GM18507 (cell line): ENCODE data around the gene RGS6.

Experiments used
- DNase-seq: peaks from one replicate; pipeline ENCODE4 v3.0.0; 2011; ENCODE audit warnings: low read depth; ENCODE audit not compliant: insufficient read length; ENCODE audit errors: extremely low spot score
- FAIRE-seq: peaks from 2 replicates; lab custom pipeline; 2011; peaks lifted over from hg19 to GRCh38; lab: Jason Lieb, UNC

Gene RGS6

DNA sequence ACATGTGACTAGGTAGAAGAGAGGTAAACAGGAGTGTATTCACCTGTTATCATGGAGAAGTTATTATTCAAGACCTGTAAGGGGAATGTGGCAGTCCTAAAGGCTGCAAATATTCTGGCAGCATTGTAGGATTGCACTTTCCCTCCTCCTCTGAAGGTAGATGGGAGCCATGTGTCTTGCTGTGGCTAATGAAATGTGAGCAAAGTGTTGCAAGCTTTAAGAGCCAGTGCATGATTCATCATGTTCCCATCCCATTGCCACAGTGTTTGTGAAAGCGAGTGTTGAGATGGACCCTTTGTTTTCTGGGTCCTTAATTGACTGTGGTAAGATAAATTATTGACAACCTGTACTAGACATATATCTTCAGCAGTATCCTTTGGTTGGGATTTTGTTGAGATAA lies 128.7 kb downstream of the RGS6 start:
- FAIRE-seq (no peak), DNase-seq (no peak)

DNA sequence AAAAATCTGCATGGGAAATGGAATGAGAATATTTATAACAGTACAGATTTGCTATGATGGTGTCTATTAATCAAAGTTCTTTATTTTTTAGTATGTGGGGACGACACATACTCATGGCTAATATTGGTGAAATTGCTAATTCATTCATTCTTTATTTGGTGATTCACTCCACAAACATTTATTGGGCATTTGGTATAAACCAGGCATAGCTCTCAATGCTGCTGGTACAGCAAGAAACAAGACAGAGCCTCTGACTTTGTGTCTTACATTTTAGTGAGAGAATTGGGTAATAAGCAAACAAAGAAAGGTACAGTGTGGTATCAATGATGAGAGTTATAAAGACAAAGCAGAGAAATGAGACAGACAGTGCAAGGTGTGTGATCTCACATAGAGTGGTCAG lies 129.5 kb downstream of the RGS6 start:
- FAIRE-seq: no peak
- no peak for DNase-seq

DNA sequence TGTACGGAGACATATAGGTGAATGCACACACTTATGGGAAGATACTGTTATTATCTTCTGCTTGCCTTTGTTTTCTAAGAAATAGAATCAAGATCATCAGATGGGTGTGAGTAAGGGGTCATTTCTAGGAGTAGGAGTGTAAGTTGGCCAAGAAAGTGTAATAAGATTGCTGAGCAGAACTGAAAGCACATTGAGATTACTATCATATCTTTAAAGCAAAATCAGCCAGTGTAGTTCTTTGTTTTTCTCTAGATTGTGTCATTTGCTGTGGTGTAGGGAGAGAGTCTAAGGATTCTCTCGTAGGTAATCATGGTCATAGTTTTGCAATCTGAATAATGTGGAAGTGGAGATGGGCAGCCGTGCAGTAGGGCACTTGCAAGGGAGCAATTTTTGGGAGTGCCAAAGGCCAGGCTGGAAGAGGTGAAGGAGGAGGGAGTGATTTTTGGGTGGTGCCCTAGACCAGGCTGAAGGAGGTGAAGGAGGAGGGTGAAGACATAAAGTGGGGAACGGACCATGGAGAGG lies 131.6 kb downstream of the RGS6 start:
- DNase-seq (no peak), FAIRE-seq (no peak)

DNA sequence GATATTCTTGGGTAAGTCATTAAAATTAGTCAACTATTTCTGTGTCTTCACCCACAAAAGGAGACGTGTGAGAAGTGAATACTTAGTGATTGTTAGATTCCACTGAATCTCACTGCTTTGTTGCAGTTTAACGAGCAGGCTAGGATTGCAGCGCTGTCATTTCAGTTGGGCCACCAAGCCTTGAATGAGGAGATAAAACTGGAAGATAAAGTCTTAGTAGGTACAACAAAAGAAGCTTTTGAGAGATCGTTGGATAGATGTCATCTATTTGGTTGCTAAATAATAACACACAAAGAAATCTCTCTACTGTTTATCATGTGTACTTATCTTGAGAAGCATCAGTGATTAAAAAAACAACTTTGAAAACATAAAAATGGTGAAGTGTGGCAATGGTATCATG lies 132.3 kb downstream of the RGS6 start:
- DNase-seq (no peak), FAIRE-seq (no peak)

DNA sequence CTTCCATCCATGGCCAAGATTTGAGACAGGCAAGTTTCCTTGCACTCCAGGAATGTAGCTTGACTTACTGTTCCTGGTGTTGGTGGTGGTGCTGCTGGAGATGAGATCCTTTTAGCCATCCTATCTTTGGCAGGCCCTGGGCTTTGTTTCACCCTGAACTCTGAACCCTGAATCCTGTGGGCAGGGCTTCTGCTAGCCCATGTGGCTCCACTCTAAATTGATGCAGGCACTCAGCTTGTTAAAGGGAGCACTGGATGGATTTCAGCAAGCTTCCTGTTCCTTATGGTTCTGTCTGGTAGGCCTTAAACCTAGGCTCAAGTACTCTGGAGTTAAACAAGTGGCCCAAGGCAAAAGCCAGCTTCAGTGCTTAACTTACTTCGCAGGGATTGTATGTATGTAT lies 138.2 kb downstream of the RGS6 start:
- DNase-seq: no peak
- FAIRE-seq: no peak

DNA sequence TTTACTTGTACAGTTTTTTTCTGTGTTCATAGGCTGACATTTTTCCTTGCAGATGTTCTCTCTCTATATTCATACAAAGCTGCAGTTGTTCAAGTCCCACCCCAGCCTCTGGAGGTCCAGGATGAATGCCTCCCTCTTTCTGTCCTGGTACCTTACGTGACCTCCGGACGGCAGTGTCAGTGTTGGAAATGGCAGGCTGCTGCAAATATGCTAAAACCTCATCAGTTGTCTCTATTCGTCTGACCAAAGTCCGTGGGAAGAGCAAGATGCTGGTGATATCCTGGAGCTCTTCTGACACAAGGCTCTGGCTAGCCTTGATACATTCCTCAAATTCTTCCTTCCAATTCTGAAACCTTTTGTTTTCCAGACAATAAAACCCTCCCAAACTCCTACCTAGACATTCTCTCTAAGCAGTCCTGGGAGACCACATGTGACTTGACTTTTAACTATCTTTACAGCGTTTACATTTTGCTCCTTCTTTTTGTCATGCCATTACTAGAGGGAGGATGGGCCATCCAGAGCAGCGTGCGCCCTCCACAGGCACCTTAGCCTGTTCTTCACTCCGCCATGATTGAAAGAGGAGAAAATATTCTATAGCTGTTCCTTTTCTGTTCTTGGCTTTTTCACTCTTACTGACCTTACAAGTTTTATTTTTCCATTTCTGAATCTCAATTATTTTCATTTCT lies 143.6 kb downstream of the RGS6 start:
- FAIRE-seq (no peak), DNase-seq (no peak)

DNA sequence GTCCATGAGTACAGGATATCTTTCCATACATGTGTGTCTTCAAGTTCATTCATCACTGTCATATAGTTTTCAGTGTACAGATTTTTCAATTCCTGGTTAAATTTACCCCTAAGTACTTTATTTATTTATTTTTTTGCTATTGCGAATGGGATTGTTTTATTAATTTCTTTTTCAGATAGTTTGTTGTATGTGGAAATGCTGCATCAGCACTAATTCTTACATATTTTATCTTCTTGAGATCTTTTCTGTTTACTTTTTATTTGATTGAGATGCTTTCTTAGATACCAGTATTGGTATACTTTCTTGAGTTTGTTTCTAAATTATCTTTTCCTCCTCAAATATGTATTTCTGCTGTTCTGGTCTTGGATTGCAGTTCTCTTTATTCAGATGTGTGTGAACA lies 148.9 kb downstream of the RGS6 start:
- no peak for DNase-seq
- FAIRE-seq: no peak

DNA sequence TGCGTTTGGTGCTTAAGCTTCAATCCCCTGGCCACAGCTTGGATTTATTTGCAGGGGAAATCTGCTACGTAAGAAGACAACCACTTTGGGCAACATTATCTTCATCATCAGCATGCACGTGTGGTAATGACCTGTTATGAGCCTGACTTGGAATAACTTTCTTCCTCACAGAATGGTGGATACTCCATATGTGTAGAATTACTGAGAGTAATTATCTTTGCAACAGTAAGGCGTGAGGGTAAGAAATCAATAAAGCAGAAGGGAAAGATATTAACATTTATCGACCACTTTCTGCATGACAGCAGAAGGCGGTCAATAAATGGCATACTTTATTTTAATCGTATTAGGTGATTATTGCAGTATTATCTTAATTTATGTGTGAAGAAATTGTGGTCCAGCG lies 152.7 kb downstream of the RGS6 start:
- DNase-seq (no peak), FAIRE-seq (no peak)

DNA sequence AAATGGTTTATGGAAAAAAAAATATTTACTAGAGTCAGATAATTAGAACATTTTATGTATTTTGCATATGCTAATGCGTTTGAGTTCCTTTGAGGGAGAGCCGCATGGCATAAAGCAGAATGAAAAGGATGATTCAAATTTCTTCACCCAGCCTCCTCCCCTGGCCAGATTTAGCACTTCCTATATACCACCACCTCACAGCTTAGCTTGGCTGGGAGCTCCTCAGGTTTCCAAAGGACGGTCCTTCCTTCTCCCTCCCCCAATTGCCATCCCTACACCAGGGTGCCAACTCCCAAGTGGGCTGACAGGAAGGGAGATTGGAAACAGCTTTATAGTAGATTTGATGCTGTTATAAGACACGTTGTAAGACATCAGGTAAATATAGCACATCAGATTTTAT lies 157.4 kb downstream of the RGS6 start:
- DNase-seq (no peak), FAIRE-seq (no peak)

DNA sequence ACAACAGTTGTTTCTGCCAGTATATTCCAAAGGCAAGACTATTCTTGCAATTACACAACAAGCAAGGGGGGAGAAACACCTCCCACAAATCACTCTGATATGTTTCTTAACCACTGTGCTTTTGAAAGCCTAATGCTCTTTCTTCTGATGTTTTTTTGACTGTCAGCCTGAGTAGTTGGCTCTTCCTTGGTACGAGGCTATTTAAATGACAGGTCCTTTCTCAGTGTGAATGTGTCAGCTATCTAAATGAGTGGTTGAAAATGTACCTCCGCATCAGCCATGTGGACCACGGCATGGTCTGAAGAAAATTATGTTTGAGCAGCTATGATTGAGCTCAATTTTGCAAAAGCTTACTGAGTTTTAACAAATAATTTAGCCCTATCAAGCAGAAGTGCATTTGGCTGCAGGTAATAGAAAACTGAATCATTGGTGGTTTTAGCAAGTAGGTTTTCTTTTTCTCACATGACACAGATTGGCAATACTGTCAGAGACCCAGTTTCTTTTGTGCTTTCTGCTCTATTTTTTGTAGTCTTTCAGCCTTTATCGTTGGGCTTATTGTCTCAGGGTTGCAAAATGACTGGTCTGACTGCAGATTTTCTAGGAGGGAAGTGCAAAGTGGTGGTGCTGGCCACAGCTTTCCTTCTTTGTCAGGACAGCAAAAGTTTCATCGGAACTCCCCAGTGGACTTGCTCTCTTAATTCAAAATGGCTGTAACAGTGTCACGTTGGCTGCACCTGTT lies 162.8 kb downstream of the RGS6 start:
- DNase-seq (no peak), FAIRE-seq (peak; percentile 21)

DNA sequence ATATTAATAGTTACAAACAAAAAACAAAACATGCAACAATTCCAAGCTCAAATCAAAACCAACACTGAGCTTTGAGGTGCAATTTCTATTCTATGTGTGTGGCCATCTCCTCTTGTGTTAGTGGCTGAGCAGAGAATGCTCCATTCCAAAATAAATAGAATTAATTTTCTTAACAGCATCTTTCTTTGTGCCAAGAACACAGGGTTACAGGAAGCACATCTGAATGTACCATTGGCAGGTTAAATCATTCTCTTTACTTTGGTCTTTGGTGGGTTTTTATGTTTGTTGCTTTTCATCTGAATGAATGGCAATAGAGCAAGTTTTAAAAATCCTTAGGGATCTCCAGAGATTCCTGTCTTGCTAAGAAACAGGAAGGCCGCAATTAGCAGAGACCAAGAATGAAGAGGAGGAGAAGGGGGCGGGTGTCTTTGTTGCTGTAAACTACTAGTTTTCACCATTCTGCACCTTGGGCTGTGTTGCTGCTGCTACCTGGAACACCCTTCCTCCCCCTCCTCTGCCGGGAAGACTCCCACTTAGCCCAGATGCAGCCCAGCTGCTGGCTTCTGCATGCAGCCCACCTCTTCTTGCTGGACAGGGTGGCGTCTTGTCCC lies 165.0 kb downstream of the RGS6 start:
- FAIRE-seq (no peak), DNase-seq (no peak)

DNA sequence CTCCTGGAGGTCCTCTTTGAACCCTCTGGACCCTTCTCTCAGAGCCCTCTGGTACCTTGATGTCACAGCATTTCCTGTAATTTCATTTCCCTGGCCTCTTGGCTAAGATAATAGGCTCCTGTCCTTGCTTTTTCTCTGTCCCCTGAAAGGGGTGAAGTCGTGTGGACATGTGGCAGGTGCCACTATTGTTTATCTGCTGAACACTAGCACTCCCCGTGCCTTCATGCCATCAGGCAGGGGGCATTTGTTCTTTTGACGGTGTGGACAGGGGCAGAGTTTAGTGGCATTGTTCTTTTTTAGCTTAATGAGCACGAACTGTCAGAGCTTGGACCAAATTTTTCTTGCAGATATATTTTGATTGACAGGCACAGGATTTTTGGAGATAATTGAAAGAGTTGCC lies 166.0 kb downstream of the RGS6 start:
- FAIRE-seq (no peak), DNase-seq (no peak)

DNA sequence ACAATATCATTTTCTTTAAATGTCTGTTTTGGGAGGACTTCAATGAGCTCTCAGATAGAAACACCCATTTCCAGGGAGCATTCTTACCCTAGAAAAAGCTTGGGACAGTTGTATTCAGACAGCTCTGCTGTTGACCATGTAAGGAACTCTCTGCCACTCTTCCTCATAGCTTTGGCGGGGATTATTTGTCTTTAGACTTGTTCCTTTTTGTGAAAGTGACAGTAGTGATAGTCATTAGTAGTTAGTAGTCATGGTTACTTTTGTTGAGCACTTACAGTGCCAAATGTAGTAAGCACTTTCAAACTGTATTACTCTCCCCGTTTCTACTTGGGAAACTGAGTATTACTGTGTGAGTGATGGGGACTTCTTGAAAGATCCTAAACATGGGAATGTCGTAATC lies 167.3 kb downstream of the RGS6 start:
- FAIRE-seq (no peak), DNase-seq (no peak)

DNA sequence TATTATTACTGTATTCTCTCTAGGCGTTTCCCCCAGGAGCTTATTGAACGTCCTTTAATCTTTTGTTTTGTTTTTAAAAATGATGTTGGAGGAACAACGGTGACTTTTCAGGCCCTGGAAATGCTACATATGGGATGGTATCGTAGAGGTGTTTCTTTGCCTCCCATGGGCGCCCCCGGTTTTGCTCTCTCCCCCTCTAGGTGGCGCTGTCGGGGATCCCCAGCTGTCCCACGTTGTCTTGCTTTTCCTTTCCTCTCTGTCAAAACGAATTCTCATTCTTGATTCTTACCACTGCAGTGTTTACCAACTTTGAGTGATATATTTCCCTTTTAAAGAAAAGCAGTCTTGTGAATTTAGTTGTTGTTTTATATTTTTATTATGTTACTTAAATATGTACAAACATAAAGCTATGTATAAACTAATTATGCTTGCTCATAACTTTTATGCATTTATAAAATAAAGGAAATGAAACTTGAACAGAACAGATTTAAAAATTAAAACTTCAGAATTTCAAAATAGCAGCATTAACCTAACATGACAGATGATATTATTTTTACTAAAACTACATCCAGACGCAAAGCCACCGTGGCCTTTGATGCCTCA lies 171.9 kb downstream of the RGS6 start:
- FAIRE-seq: no peak

DNA sequence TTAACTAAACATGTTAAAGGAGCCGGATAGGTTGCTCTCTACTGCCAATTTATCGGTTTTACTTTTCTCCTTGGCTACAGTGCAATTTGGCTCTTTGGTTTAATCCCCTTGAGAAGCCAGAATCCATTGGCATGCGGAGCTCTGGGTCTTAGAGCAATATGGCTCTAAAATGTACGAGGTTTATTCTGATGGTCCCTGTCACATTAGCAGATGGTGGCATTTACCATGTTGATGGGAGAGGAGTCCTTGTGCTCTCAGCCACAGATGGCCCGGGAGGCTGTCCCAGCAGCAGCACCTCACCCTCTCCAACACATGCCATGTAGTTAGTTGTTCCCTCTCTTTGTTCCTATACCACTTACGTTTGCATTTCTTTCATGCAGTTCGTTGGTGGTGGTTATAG lies 179.7 kb downstream of the RGS6 start:
- DNase-seq (no peak), FAIRE-seq (no peak)

More for the DNA sequence above, 171.9 kb downstream of the RGS6 start:
- DNase-seq: peak; percentile 1

DNA sequence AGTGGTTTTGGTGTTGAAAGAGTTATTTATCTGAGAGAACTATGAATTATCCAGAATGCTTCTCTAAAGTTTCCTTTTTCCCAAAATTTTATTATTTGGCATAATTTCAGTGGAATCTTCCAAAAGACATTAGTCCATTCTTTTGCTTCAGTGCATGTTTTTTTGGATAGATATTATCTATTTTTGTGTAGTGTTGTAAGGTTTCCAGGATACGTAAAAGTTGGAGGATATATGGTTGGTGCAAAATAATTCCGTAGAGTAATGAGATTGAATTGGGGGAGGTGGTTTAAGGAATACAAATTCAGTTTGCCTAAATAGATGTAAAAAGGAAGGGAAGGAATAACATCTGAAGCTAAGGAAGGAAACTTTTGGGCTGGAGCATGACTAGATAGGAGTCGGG lies 186.6 kb downstream of the RGS6 start:
- DNase-seq: no peak
- no peak for FAIRE-seq

DNA sequence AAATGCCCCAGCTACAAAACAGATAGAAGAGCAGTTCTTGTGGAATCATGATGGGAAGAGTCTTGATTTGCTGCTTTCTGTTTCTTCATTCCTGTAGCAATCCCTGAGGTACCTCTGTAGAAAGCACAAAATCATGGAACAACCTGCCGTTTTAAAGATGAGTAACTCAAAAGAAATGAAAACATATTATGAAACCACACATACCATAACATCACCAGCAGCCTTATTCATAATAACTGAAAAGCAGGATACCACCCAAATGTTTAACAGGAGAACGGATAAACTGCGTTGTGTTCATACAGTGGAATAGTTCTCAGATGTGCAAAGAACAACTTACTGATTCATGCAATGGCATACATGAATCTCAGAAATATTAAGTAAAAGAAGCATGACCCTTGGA lies 188.1 kb downstream of the RGS6 start:
- FAIRE-seq: no peak
- DNase-seq: no peak

DNA sequence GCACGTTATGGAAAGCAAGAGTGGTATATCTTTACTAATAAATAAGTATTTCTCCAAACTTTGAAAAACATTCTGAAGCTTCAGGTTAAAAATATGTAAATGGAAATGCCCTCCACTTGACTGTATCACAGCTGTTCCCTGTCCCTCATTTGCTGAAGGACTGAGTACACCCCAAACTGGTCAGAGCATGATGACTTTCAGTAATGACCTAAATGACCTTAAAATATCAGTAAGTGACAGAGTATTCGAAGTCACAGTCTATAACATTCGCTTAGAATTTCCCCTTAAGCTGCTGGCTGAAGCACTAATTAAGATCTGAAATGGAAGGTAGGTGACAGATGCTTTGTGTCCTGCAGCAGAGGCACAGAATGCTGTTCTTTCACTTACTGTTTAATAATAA lies 191.5 kb downstream of the RGS6 start:
- no peak for FAIRE-seq
- DNase-seq: no peak

DNA sequence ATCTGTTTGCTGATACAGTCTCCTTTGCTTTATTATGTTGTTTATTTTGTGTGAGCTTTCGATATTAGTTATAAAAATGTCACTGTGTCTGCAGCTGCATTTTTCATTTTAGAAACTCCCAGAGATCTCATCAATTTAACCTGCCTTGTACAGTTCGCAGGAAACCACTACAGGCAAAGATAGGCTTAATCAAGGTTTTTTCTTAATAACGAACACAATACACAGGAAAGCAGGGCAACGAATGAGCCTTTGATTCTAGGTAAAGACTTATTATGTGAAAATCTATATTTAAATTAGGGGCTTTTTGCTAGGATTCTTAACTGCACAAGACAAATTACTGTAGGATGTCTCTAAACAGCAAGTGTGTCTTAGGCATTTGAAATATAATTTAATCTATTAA lies 191.9 kb downstream of the RGS6 start:
- FAIRE-seq (no peak), DNase-seq (no peak)

DNA sequence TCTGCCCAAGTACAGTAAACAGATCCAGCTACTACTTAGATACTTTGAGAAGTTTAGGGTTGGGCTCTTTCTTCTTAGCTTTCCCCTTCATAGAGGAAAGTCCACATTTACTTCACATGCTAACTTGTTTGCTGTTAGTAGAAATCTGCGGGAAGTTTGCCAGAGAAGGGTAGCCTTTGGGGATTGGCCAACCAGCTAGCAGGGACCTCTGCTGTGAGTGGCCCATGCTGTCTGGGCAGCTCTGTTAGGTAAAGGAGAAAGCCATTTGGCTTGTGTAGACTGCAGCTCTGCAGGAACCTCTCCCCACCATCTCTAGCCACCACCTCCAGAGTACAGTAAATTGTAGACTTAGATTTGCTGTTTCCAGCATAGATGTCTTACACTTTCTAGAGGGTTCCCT lies 193.9 kb downstream of the RGS6 start:
- no peak for DNase-seq
- no peak for FAIRE-seq
